ENCODE measurements around the gene DDX10.

DDX10 gene

DNA sequence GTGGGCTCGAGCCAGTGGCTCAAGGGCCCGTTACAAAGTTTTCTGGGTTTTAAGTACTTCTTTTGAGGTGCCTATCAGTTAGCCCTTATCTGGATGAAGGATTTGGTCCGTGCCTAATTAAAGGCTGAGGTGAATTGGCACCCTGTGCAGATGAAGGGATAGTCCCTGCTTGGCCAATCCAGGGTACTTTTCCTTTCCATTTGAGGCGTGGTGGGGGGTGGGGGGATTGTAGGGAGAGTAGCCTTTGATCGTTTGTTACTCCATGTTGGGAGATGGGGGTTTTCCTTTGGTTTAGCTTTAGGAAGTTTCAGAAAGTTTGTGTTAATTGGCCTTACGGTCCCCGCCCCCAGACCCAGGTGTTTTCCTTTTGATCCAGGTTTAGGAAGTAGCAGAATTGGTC is 170.8 kb downstream of the DDX10 start:
- no peak for DNase-seq

DNA sequence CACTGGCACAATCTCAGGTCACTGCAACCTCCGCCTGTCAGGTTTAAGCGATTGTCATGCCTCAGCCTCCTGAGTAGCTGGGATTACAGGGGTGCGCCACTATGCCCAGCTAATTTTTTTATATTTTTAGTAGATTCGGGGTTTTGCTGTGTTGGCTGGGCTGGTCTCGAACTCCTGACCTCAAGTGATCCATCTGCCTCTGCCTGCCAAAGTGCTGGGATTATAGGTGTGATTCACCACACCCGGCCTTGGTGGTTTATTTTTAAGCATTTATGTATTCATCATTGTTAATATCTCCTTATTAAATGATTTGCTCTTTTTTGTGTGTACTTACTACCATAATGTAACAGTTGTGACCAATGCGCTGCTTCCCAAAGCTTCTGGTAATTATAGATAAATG is 171.7 kb downstream of the DDX10 start:
- DNase-seq: no peak

DNA sequence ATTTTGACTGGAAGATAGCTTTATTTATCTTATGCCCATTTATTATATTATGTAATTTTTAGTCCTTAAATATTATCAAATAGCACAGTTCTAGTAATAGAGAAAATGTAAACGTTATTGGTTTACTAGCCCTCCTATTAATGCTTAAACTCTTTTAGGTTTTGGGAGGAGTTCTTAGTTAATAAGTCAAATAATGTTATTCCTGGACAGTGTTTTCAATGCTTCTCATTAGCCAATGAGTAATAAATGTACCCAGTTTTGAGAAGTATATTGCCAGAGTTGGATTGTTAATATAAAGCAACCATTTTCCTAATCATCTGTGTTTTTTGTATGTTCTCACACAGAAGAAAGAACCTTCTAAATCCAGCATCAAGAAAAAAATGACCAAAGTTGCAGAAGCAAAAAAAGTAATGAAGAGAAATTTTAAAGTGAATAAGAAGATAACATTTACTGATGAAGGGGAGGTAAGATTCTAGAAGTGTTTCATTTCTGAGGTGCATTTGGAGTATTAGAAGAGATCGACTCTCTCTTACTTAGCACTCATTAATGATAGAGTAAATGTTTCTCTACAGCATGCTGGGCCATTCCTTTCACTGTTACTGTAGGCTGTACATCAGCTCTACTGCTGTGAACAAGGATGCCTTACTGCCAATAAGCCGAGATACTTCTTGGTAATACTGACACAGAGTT is 173.4 kb downstream of the DDX10 start:
- DNase-seq: no peak

DNA sequence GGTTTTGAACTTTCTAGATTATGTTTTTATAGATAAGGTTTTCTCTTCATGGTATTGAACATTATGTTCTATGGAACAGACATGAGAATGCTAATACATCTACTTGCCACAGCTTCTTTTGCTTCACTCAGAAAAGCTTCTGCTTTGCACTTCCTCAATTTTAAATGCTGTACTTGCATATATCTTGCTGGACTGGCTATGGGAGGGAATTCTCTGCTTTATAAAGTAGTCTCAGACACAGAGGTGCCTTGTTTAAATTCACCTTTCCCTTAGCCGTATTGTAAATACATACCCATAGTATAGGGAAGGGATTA is 173.9 kb downstream of the DDX10 start:
- DNase-seq: no peak

DNA sequence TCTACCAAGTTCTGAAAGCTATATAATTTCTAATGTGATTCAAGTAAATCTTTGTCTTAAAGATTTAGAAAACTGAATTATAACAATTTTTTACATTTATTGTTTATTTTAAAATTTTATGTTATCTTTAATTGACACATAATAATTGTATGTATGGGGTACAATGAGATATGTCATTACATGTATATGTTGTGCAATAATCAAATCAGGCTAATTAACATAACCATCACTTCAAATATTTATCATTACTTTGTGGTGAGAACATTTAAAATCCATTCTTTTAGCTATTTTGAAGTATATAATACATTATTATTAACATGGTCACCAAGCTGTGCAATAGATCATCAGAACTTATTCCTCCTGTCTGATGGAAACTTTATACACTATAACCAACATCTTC is 181.1 kb downstream of the DDX10 start:
- no peak for DNase-seq

DNA sequence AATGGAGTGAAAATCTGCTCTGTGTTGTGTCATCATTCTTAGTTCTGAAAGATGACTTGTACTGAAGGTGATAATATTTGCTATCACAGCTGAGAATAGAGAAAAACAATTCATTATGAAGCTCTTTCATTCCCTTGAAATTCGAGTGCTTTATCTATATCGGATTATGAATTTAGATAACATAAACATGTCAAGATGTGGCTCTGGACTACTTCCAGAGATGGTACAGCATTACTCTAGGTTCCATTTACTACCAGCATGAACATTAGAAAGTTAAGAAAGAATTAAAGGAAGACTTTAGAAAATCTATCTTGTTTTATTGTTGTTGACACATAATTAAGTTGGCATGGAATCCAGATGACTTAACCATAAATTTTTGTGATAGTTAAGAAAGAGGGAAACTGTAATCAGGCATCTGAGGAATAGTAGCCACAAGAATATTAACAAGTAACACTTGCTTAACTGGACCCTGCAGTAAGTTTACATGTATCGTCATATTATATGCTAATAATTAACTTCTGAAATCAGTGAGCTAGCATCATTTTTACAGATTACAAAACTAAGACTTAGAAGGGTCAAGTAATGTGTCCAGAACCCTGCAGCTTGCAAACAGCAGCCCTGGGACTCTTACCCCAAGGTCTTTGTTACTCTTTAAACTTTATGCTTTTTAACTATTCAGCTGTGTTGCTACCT is 182.6 kb downstream of the DDX10 start:
- no peak for DNase-seq

DNA sequence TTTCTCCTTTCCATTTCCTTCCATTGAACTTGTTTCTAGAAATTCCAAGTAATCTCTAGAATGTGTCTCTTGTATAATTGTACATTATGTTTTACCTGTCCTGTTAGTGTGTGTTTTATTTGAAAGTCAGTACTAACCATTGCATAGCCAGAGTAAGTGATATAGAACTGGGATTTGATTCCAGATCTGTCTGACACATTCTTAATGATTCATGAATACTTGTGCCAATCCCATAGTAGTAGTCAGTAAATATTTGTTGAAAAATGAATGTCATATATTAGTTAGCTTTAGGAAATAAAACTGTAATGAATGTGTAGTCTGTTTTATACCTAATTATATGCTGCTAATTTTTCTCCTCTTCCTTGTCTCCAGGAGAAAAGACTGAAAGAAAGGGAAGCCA is 186.9 kb downstream of the DDX10 start:
- no peak for DNase-seq

DNA sequence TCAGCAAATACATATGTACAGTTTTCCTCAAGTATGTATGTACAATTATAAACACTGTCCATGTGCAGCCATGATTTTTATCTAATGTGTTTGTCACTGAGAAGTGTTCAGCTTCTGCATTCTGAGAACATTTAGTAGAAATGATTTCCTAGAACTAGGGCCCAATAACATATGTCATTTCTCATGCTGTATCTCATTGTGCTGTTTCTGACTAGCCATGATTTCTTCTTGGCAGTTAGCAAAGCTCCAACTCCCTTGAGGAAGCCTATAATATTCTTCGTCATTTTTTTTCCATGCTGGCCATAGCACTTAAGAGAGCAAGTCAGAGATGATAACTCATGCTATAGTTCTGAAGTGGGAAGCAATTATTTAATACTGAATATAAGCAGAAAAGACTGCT is 187.8 kb downstream of the DDX10 start:
- DNase-seq: no peak

DNA sequence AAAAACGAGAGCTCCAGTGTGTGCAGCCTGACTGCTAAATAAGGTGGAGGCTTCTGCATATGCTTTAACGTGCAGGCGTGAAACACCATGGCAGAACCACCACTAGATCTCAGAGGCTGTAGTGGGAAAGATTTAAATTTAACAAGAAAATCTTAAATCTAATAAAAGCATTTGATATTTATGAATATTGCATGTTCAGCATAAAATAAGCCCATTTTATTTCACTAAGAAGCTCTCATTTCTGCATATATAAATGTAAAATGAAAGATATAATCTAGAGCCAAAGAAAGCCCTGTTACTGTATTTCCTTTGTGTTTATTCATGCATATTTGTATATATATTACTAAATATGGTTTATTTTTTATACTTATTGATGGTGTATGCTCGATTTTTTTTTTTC is 188.3 kb downstream of the DDX10 start:
- no peak for DNase-seq

DNA sequence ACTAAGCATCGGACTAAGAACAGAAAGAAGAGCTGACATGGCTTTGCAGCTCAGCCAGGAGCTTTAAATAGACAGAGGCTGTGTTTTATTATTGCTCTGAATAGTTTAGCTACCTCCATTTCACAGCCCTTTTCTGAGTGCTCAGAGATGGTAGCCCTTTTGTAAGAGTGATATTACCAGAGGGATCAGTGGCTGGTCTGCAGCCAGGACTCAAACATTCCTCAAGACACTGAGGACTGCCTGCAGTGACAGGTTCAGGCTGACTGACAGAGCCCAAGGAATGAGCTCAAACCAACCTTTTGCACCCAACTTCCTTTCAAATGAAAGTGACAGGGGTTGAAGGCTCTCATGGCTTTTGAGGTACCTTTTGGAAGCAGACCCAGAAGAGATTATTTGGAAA is 189.0 kb downstream of the DDX10 start:
- no peak for DNase-seq

DNA sequence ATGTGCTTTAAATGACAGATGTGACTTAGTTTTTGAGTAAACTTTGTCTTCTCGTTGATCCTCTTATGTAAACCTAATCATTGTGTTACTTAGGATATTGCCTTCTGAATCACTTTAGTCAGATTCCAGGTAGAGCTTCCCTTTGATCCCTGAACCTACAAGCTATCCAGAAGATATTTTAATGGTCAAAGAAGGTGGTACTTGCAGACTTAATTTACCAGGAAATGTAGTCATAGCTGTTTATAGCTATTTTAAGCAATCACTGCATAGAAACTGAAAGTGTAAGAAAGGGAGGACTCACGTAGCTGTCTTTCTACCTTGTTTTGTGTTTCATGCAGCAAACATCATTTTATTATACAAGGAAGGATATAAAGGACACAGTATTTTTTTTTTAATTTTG is 189.5 kb downstream of the DDX10 start:
- no peak for DNase-seq

DNA sequence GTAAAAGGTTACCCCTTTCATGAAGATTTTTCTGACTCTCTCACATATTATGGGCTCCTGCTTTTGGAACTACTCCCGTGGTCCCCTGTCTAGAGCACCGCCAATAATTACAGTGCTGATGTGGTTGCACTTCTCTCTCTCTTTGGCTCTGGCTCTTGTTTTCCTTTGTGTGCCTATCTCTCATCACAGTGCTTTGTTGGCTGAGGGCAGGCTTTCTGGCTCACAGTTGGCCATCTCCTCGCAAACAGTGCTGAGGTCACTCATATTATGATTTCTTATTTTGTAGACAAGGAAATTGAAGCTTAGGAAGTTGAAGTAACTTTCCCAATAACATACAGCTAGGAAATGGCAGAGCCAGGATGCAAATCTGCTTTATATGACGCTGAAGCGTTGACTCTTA is 192.5 kb downstream of the DDX10 start:
- DNase-seq: no peak

DNA sequence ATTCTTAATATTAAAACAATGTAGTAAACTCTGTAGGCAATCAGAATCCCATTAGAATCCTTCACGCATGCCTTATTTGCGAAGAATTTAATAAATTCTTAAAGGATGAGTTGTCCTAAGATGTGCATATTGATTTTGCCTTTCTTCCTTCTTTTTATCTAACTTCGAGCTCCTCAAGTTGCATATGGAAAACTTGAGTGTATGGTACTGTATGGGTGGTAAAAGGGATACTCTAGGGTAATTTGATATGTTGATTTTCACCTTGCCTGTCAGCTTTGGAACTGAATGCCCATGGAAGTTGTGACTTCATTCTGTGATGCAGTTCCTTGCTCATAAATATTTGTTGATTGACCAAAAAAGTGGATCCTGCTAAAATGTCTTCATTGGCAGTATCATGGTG is 193.8 kb downstream of the DDX10 start:
- DNase-seq: no peak

DNA sequence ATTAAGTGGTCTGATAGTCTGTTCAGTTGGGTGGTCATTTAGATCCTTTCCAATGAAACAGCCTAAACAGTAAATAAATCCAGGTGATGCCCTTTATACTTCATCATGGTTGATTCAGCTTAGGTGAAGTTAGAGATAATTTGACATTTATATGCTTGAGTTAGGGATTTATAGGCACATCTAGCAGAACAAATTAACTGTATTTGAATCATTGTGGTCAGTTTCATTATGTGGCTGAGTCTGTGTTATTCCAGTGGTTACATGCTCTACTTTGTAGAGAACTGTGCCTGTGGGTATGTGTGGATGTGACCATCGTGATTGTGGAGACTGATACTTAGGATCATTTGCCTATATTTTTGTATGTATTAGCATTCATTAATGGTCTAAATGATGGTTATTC is 194.6 kb downstream of the DDX10 start:
- DNase-seq: no peak

DNA sequence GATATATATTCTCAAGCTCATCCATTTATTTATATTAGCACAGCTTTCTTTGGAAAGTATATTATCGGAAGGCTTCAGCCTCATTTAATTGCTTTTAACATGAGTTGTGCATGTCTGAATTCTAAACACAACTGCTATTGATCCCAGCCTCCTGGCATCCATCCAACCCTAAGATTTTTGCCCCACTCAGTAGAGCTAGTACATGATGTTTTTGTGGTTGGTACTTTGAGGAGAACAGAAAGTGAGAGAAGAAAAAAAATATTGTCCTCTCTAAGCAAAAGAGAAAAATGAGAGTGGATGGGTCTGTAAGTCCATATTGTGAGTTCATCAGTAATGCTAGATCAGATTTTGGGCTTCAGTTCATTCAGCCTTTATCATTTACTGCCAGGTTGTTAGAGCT is 198.7 kb downstream of the DDX10 start:
- DNase-seq: no peak

DNA sequence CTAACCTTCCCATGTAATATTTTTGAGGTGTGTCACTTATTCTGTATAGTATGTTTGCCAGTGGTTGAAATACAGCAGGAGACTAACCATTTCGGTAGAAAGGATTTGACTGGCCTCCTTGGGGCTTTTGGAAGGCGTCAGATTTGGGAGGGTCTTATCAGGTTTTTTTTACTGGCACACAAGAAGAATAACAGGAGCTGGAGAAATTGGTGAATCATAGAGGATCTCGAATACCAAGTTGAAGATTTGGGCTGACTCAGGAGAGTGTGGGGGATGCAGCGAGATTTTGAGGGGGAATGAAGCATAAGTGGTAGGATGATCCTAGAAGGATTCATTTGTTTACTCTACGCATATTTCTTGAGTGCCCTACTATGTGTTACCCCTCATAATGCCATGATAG is 200.5 kb downstream of the DDX10 start:
- no peak for DNase-seq

DNA sequence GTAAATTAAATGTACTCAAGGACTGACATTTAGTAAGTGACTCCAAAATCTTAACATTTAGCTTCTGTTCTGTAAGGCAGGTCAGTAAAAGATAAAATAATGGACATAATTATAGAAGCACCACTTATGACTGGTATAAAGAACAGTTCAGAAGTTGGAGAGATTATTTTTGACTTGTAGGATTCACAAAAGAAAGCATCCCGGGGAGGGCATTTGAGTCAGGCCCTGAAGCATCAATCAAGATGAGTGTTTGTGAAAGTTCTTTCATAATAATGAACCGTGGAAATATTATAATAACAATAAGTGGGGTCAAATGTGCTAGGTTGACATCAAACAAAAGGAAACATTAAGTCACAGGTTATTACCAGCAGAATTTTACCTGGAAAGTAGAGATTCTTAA is 201.9 kb downstream of the DDX10 start:
- DNase-seq: no peak

DNA sequence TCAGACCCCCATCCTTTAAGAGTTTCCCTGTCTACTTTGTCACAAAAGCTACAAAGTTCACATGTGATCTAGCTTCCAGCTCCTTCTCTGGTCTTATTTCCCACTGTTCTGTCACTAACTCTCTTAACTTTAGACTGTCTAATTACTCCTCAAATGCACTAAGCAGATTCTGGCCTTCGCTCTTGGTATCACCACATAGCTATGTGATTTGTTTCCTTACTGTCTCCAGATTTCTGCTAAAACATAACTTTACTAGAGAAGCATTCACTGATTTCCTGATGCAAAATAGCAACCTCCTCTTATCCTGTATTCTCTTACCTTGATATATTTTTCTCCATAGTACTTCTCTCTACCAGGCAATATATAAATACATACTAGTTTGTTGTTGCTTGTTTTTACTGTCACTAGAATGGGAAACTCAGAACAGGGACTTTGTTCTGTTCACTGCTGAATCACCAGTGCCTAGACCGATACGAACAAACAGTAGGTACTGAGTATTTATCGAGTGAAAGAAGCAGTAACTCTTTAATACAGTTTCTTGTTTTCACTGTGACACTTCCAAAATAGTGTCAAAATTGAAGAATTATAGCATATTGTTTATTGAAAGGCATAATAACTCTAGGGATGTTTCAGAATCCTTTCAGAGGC is 205.6 kb downstream of the DDX10 start:
- no peak for DNase-seq

DNA sequence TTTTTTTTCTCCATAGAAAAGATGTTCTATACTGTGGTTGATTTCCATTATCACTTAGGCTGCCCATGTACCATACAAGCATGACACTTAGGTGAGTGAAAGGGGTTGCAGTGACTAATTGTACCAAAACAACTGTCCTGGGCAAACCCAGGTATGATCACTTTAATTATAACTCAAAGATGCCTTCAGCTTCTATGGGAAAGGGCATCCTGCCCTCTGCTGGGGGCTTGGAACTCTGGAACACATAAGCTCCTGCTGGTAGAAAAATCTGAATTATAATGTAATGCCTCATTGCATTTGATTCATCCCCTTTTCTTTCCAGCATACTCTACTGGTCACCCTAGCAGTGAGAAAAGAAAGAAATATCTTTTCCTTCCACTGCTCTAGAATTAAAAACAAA is 206.3 kb downstream of the DDX10 start:
- no peak for DNase-seq

DNA sequence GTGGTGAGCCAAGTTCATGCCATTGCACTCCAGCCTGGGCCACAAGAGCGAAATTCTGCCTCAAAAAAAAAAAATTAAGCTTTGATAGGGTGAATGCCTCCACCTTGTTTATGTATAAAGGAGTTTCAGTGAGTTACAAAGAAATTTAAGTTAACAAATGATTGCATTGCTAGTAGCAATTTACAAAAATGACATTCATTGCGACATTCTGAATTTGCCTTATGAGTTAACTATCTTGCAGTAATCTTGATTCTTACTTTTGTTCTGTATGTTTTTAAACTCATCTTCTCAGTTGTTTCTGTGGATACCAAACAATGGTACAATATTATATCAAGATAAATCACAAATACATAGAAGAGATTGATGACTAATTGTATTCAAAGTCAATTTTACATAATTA is 207.0 kb downstream of the DDX10 start:
- no peak for DNase-seq

DNA sequence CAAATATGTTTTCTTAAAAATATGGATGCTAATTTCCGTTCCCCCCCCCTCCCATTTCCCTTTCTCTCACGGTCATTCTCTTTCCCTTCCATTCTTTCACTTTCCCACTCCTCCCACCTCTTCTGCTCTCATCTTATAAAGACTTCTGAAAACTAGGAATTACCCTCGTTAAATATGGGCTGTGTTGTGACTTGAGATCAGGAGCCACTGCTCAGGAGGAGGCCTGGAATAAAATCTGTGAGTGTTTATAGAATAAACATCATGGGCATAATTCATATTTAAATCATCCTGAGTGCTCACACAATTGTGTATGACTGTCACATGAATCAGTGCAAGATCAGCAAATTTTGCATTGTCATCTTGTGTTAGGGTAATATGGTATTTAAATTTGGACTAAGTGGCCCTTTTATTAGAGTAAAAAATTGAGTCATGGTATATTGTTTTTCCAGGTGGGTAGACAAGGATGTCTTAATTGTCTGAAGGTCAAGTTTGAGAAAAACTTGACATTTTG is 208.0 kb downstream of the DDX10 start:
- no peak for DNase-seq

DNA sequence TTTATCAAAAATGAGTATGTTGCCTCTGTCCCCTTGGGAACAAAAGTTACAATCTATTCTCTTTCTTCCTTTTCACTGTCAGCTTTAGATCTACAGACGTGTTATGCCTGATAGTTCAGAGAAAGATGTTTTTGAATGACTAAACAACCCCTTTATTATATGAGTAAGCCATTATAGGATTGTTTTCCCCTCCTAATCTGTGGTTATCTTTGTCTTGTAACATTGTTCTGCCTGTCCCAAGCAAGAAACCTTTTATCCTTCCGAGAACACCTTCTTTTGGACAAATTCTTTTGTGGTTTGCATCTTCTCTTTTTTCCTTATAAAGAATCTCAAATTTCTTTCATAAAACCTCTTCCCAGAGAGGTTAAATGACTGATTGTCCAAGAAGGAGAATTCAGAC is 208.4 kb downstream of the DDX10 start:
- DNase-seq: no peak

DNA sequence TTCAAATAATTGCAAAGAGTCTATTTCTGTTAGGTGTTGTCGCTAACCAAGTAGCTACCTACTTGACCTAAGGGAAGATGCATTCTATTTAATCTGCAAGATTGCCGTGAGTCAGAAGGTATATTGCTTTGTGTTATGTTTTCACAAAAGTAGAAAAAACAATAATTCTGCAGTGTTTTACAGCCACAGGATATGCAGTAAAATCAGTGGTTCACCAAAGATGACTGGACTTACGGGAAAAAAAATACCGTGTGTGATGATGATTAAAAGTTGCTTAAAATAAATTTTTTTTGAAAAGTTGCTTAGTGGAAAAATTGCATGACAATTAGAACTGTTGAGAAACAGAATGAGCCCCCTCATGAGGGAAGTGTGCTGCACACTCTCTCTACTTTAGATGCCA is 209.1 kb downstream of the DDX10 start:
- no peak for DNase-seq

DNA sequence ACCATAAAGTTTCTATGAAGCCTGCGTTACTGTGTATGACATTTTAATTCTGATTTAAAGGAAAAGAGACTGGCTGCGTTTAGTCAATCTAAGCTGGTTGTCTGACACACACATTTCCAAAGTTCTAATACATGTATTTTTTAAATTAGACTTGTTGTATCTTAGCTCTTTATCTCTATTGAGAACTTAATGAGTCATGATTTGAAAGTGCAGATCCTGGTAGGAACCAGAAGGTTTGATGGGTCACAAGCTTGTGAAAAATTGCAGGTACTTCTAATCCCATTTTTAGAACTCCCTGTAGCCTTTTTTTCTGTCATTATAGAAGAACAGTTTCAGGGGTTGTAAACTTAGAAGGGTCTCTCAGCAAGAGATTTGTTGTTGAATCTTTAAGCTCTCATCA is 210.3 kb downstream of the DDX10 start:
- DNase-seq: no peak

DNA sequence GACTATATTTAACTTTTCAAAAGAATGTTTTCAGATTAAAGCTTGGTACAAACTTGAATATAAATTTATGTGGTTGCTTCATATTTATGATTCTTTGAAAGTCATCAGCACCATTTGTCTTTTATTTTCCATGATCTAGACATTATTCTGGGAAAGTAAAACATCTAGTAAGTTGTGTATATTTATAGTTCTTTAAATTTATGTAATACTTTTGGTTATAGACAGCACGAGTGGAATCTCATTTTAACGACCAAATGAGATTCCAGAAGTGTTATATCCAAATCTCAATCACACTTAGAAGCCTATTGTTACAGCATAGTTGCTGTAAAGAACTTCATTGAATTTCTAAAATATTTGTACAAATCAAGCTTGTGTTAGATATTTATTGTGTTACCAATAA is 212.3 kb downstream of the DDX10 start:
- DNase-seq: no peak

Data from DMS 273 treated with DMSO at 0.1 percent for 48 hours (cell line).